Activated CD8-positive, alpha-beta memory T cell treated with anti-CD3 and anti-CD28 coated beads for 4 hours (primary cell): ENCODE data around the gene FBXO36.
"Not testable (repeated sequence)": the region's sequence is repeated elsewhere in the genome, so short reads cannot be mapped to it uniquely, and the experiment has no call there.

Experiments
- DNase-seq, 2 donors: peaks; one replicate each; pipeline ENCODE4 v3.0.0-alpha.2; 2020; ENCODE audit warnings: low read depth in 2 of 2

The FBXO36 gene, protein sequence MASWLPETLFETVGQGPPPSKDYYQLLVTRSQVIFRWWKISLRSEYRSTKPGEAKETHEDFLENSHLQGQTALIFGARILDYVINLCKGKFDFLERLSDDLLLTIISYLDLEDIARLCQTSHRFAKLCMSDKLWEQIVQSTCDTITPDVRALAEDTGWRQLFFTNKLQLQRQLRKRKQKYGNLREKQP

DNA sequence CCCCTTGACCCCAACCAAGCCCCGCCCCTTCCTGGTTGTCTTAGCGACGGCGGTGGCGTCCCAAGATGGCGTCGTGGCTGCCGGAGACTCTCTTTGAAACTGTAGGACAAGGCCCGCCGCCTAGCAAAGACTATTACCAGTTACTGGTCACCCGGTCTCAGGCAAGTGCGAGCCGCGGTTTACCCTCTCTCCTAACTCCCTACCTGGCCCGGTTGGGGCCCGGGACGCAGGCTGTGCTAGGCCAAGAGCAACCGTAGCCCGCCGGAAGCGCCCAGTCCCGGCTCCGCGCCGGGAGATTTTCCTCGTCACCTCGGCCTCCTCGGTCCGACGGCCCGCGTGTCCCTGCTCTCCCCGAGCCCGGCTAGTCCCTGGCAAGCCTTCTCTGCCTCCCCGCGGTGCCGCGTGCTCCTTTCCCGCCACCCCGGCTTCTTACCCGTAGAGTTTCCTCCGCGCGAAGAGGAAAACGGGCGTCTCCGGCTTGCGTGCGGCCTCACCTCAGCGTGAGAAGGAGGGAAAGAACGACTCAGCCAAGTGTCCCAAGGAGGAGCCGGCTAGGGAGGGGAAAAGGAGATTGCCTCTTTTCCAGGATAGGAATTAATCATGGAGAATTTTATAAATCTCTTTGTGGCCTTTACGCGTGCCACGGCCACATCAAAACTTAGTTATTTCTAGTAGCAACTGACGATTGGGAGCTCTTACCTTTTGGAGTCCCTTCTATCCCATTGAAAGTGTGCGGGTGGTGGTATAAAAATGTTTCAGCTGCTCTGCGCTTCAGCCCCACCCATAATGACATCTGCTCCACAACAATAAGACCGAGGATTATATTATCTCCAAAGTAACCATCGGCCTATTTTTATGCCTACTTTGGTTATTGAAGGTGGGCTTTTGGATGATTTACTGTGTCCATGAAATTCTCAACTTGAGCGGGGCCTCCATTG lies at the start of gene FBXO36:
FBXO36 (plus strand) TSS at position 55 of the 938 bp plus-strand sequence; CDS start at position 66, 11 bp downstream.
- DNase-seq: peak; percentile 75 to 76

- DNase-seq: no peak
Observed at GRCh38 chr2:229873123-229873581, 49.2 kb upstream of the FBXO36 start.

GRCh38 chr2:229874647-229875046 lies 47.7 kb upstream of the FBXO36 start:
- DNase-seq: no peak

DNA sequence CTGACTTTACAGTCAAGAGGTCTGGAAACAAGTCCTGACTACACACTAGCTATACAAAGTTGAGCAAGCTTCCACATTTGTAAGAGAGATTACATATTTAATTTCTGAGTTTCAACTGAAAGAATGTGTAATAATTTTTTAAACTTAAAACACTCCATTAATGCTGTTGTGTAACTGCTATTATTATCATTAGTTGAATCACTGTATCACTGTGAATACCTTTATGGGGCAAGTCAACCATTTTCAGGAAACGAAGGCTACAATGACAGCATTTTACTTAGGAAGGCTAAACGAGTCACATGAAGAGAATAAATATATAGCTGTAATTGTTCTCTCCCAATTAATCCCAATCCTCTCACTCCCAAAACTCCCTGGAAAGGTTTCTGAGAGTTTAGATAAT lies 46.8 kb upstream of the FBXO36 start:
- no peak for DNase-seq

DNA sequence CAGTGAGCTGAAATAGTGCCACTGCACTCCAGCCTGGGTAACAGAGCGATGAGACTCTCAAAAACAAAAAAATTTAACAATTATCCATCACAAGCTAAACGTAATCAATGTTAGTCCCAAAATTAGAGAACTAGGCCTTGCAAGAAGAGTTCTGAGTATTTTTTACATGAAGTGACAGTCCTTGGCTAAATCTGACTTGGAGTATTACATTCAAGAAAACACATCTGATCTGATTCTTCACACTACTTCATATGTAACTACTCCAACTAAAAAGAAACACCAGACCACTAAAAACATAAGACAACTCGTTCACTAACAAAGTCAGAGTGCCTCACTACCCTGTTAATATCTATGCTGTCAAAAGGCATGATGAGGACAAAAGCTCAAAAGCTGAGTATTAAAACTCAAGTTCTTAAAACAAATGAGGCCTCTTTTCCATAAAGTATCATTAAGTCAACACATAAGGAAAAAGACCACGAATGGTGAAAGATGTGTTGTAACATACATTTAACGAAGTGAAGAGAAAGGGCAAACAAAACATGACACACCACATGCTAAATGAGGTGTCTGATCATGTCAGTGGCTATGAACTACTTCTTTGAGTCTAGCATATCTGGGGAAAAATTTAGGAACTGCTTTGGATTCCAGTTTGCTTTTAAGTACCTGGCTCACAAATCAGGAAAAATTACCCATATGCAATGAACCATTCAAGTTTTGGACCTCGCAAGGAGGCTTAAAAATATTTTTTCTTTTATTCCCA lies 42.9 kb upstream of the FBXO36 start:
- no peak for DNase-seq

GRCh38 chr2:229880892-229881586 lies 41.3 kb upstream of the FBXO36 start:
- no peak for DNase-seq

- DNase-seq: no peak
Observed at GRCh38 chr2:229882583-229882982, 39.7 kb upstream of the FBXO36 start.

DNA sequence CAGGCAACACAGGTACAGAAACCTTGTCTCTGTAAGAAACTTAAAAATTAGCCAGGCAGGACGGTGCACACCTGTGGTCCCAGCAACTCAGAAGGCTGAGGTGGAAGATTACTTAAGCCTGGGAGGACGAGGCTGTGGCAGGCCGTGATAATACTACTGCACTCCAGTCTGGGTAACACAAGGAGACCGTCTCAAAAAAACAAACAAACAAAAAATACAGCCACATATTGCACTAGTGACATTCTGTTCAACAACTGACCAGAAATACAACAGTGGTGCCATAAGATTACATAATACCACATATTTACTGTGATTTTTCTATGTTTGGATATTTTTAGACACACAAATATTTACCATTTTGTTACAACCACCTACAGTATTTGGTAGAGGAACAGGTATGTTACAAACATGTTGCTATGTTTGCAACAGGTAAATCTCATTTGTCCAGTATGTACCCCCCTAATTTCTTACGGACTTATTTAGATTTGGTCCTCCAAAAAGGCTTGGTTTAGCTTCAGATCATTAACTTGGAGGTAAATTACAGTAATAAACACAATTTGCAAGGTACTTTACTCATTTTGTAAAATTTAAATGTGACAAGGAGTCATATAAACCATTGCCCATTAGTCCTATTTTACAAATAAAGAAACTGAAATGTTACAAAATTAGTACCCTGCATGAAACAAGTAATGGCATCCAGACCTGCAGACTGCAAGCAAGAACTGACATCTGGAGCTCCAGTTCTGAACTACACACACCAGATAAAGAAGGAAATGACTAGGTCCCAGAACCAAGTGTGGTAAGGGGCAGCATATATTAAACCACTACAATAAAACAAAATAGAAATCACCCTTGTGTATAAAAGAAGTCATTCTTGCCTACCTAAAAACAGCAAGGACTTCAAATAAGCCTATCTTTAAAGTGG lies 37.3 kb upstream of the FBXO36 start:
- DNase-seq: no peak

GRCh38 chr2:229887441-229887840 lies 34.9 kb upstream of the FBXO36 start:
- DNase-seq: no peak

- DNase-seq: no peak
Observed at GRCh38 chr2:229888031-229888430, 34.3 kb upstream of the FBXO36 start.

GRCh38 chr2:229889023-229889422 lies 33.3 kb upstream of the FBXO36 start:
- no peak for DNase-seq

DNA sequence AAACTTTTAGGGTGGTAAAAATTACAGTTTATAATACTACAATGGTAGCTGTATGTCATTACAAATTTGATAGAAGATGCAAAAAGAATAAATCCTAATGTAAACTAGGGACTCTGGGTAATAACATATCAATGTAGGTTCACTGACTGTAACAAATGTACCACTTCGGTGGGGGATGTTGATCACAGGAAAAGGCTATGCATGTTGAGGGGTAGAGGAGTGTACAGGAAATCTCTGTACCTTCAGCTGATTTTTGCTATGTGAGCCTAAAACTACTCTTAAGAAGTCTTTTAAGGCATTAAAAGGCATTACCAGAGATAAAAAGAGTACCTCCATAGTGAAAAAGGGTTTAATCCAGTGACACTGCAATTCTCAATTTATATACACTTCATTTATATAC lies 25.4 kb upstream of the FBXO36 start:
- no peak for DNase-seq

- DNase-seq: no peak
Observed at GRCh38 chr2:229899604-229900003, 22.7 kb upstream of the FBXO36 start.

- no peak for DNase-seq
Observed at GRCh38 chr2:229900012-229900411, 22.3 kb upstream of the FBXO36 start.

DNA sequence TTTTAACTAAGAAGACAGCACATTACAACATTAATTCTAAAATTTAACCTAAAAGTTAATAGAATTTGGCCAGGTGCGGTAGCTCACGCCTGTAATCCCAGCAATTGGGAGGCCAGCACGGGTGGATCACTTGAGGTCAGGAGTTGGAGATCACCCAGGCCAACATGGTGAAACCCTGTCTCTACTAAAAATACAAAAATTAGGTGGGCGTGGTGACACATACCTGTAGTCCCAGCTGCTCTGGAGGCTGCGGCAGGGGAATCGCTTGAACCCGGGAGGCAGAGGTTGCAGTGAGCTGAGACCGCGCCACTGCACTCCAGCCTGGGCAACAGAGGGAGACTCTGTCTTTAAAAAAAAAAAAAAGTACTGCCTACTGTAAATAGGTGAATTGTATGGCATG lies 21.8 kb upstream of the FBXO36 start:
- not testable (repeated sequence) for DNase-seq

DNA sequence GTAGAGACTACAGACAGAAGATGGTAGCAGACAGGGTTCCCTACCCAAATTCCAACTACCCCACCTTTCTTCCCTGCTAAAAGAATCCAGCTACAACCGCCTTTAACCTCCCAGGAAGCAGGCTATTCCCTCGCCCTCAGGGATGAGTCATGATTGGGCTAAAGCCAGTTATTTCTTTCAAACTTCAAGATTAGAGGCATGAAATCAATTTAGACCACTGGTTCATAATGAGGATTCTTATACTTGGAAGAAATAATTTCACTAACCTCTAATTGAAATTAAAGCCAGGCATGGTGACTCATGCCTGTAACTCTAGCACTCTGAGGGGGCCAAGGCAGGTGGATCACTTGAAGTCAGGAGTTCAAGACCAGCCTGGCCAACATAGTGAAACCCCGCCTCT lies 20.5 kb upstream of the FBXO36 start:
- DNase-seq: no peak

DNA sequence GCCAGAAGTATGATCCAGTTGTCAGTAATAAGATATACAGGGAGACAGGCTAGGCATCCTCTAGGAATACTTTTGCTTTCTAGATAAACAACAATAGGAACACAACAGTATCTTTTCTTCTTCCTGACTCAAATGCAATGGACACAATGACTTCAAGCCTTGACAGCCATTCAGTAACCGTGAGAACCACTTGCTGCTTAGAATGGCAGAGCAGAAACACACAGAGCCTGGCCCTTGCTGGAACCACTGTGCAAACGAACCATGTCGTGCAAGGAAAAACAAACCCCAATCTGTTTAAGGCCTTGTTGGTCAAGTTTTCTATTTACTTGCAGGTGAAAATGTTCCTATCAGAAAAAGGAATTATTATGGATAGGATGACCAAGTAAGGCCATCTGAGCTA lies 19.3 kb upstream of the FBXO36 start:
- DNase-seq: no peak

- DNase-seq: no peak
Observed at GRCh38 chr2:229905601-229906000, 16.7 kb upstream of the FBXO36 start.

- no peak for DNase-seq
Observed at GRCh38 chr2:229909090-229909489, 13.2 kb upstream of the FBXO36 start.

- DNase-seq: no peak
Observed at GRCh38 chr2:229910147-229910831, 12.0 kb upstream of the FBXO36 start.
